Activated CD4-positive, alpha-beta T cell treated with anti-CD3 and anti-CD28 coated beads for 1 hour (primary cell): ENCODE measurements around the gene ITGA7.

Source experiments
- DNase-seq: peaks from one replicate; pipeline ENCODE4 v3.0.0-alpha.2; 2020

ITGA7 gene

DNA sequence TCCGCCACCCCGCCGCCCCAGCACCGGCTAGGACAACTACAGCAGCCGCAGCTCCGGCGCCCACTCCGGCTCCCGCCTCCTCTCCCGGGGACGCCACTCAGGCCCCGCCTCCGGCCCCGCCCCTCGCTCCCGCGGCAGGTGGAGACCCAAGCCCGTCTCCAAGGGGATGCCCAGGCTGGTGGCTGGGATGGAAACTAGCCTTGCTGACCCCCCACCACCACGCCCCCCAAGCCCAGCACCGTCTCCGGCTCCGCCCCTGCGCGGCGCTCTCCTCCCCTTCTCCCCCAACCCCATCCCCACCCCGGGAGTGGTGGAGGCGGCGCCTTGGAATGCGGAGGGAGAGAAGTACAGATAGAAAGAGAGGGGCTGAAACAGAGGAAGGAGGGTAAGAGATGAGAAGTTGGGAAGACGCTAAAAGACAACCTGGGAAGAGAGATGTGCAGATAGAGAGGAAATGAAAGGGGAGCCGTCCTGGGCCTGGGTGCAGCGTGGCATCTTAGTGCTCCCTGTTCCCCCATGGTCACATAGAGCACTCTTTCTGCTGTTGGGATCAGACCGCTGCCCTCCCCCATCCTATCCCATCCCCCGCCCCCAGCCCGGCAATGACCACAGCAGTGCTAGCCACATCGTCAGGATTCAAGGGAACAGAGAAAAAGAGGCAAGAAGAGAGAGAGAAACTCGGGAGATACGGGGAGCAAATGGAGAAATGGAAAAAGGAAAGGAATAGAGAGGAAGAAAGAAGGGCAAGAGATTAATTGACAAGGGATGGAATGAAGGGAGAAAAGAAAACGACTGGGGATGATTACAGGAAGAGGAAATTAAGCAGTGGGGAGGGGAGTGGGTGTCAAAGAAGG is at the start of gene ITGA7:
Gene ITGA7 (minus strand): TSS at position 64 of the 854 bp plus-strand sequence. CDS start 222 bp downstream, outside the sequence.
- peak; percentile 41 for DNase-seq

- no peak for DNase-seq
Measured at GRCh38 chr12:55755246-55755645, 47.5 kb upstream of the ITGA7 start.

DNA sequence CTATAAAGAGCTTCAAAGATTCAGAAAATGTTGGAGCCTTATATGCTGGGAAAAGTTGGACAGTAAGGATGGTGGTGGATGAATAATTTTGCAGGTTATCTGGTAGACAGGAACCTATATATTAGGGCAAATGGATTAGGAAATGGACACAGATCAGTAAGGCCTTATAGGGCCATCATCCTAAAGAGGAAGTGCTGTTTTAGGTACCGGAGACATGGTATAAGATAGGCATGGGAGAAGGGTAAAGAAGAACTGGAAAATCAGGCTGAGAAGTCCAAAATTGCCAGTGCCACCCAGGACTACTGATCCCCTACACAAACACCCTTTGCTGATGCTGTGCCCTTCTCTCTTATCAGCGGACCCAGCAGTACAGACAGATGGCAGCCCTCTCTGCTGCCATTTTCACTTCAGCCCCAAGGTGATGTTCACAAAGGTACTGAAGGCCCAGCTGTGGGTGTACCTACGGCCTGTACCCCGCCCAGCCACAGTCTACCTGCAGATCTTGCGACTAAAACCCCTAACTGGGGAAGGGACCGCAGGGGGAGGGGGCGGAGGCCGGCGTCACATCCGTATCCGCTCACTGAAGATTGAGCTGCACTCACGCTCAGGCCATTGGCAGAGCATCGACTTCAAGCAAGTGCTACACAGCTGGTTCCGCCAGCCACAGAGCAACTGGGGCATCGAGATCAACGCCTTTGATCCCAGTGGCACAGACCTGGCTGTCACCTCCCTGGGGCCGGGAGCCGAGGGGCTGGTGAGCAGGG is 40.7 kb upstream of the ITGA7 start:
- no peak for DNase-seq

GRCh38 chr12:55746913-55747231 is 39.2 kb upstream of the ITGA7 start:
- DNase-seq: no peak

- DNase-seq: no peak
Measured at GRCh38 chr12:55746174-55746912, 38.6 kb upstream of the ITGA7 start.

DNA sequence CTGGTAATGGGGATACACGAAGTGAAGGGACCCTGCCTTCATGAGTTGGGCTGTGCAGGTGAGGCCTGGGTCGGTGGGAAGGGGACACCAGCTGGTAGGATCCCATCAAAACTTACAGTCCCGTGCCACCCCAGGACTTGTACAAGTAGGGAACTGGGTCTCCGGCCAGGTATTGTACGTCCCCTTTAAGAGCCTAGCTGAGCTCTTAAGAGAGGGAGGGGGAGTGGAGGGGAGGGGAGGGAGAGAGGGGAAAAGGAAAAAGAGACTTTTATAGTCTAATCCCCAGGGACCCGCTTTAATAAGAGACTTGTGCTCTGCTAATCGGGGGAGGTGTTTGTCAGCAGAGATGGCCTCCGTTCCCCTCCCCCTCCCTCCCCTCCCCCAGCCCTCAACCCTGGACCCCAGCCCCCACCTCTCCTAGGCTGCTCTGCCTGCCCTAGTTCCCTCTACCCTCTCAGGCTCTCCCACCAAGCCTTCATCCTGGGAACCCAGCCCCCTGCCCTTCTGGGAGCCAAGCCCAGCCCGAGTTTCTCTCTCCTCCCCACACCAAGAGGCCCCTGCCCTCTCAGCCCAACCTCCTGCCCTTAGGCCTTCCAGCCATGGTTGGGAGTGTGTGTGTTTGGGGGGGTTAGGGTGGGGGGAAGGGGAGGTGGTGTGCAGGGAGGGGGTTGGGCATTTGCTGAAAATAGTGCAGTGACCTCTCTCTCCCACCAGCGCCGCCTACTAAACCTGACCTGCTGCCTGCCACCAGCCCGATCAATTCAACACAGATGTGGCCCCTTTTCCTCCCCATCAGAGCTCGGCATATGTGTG is 37.9 kb upstream of the ITGA7 start:
- DNase-seq: no peak

DNA sequence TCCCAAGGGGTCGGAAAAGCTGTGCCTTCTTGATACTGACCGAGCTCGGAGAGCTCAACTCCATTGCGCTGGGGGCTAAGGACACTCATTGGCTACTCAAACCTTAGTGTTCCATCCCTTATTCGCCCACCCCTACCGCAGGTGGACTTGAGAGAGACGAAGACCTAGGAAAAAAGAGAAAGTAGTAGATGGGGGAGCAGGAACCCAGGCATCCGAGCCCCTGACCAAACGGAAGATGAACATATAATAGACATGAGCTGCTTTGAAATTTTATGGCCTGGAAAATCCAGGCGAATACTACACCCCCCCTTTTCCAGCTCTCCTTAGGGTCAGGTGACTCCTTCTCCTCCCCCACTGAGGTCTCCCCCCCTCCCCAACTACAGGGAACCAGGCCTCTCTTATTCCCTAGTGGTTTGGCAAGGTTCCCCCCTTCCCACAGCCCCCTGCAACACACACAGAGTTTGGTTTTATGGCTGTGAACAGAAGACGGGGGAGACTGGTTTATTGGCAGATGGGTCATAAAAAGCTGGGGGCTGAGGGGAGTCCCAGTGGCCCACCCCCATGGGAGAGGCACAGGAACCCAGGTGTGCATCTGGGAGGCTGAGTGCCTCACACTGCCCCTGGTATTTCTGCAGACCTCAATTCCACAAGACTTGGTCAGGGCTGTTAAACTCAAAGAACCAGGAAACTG is 36.8 kb upstream of the ITGA7 start:
- DNase-seq: no peak

DNA sequence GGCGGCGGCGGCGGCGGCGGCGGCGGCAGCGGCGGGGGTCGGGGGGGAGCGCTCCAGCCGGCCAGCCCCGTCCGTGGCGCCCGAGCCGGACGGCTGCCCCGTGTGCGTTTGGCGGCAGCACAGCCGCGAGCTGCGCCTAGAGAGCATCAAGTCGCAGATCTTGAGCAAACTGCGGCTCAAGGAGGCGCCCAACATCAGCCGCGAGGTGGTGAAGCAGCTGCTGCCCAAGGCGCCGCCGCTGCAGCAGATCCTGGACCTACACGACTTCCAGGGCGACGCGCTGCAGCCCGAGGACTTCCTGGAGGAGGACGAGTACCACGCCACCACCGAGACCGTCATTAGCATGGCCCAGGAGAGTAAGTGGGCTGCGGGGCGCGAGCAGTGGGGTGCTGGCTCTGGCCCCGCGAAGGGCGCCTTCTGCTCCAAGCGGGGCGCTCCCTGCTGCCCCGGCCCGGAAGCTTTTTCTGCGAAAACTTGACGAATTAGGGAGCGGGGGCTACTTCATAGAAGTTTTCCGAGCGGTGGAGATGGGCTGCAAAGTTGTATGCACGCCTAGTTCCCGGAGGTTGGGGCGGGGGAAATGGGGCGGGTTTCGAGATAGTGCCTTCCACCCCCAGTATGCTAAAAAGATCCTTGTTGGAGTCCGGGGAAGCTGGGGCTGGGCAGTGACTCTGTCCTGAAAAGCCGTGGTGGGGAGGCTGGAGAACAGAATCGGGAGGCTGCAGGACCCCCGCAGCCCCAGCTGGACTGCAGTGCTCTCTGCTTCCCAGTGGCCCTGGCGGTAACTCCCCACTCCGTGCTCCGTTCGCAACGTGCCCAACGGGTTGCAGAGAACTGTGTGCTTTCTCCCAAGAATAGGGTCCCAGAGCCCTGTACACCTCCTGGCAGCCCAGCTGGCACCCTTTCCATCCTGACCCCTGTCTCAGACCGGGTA is 36.0 kb upstream of the ITGA7 start:
- DNase-seq: peak; percentile 29

DNA sequence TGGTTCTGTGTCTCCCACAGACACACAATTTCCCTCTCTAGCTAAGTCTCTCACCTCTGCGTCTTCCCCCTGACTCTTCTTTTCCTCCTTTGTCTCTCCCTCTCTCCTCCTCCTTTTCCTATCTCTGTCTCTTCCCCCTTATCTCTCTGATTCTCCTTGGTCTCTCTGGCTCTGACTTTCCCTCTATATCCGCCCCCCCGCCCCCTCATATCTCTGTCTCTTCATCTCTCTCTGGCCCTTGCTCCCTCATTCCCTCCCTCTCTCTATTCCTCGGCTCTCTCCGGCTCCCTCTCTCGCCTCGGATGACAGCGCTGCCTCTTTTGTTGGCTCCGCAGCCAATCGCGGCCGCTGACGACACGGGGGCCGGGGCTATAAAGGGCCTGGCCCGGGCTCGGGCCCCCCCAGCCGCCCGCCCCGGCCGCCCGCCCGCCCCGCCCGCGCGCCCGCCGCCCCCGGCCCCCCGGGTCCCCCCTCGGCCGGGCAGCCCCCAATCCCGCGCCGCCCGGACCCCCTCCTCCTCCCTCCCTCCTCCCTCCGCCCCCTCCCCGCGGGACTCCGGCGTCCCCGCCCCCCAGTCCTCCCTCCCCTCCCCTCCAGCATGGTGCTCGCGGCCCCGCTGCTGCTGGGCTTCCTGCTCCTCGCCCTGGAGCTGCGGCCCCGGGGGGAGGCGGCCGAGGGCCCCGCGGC is 35.2 kb upstream of the ITGA7 start, which contains the start of gene GDF11:
Gene GDF11 (plus strand): TSS at position 404 of the 687 bp plus-strand sequence. CDS start 195 bp downstream, at position 599.
- peak; percentile 65 for DNase-seq

- no peak for DNase-seq
Measured at GRCh38 chr12:55741931-55742680, 34.4 kb upstream of the ITGA7 start.

DNA sequence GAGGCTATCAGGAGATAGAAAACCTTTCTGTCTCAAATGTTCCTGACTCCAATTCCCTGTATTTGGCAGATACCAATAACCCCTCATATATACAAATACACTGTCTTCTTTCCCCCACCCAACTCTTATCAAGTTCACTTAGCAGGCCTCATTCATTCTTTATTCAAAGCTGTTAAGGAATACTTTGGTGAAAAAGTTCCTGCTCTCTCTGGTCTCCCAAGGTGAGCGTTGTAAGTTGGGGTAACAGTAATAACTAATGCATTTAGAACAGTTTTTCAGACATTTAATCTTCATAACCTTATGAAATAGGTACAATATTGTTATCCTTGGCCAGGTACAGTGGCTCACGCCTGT is 31.3 kb upstream of the ITGA7 start:
- no peak for DNase-seq

- peak; percentile 58 for DNase-seq
Measured at GRCh38 chr12:55738123-55739024, 30.7 kb upstream of the ITGA7 start.

GRCh38 chr12:55737581-55738122 is 29.9 kb upstream of the ITGA7 start:
- no peak for DNase-seq

- DNase-seq: no peak
Measured at GRCh38 chr12:55736780-55737580, 29.3 kb upstream of the ITGA7 start.

DNA sequence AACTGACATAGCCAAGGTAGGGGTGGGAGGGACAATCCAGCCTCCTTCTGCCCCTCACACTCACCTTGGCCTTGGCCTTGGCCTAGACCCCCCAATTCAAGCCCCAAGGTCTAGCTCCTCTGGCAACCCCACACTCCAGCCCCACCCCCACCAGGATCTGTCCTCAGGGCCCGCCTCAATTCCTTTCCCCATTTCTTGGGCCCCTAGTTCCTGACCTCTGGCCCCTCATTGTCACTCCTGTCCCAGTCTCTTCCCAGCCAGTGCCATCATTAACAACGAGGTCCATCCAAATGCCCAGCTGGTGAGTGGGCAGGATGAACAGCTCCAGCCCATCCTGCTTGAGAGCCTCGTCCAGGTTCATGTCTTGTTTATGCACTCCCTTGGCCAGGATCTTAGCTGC is 28.4 kb upstream of the ITGA7 start:
- no peak for DNase-seq

DNA sequence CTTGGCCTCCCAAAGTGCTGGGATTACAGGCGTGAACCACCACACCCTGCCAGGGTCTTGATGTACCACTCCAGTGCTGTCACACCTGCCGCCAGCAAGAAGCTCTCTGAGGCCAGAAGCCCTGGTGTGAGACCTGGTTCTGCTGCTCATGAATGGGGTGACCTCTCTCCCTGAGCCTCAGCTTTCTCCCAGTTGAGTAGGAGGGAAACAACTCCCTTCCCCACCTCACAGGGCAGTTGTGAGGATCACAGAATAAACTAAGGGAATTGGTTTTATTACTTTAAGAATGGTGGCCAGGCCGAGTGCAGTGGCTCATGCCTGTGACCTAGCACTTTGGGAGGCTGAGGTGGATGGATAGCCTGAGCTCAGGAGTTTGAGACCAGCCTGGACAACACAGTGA is 26.9 kb upstream of the ITGA7 start:
- DNase-seq: no peak

GRCh38 chr12:55733858-55734257 is 26.2 kb upstream of the ITGA7 start:
- no peak for DNase-seq
